GM21528 (cell line): Measurements from ENCODE around the gene CPEB1.
"Not testable (repeated sequence)": the region's sequence is repeated elsewhere in the genome, so short reads cannot be mapped to it uniquely, and the experiment has no call there.

Source experiments
- ATAC-seq: cut with Tn5 transposase; IDR thresholded peaks from one replicate; pipeline ENCODE4 v1.9.1; 2021; ENCODE audit warnings: mild to moderate bottlenecking, moderate library complexity; ENCODE audit not compliant: unreplicated experiment, low FRiP score

The CPEB1 gene

GRCh38 chr15:82532383-82532990, 114.7 kb downstream of the CPEB1 start:
- ATAC-seq: no peak

DNA sequence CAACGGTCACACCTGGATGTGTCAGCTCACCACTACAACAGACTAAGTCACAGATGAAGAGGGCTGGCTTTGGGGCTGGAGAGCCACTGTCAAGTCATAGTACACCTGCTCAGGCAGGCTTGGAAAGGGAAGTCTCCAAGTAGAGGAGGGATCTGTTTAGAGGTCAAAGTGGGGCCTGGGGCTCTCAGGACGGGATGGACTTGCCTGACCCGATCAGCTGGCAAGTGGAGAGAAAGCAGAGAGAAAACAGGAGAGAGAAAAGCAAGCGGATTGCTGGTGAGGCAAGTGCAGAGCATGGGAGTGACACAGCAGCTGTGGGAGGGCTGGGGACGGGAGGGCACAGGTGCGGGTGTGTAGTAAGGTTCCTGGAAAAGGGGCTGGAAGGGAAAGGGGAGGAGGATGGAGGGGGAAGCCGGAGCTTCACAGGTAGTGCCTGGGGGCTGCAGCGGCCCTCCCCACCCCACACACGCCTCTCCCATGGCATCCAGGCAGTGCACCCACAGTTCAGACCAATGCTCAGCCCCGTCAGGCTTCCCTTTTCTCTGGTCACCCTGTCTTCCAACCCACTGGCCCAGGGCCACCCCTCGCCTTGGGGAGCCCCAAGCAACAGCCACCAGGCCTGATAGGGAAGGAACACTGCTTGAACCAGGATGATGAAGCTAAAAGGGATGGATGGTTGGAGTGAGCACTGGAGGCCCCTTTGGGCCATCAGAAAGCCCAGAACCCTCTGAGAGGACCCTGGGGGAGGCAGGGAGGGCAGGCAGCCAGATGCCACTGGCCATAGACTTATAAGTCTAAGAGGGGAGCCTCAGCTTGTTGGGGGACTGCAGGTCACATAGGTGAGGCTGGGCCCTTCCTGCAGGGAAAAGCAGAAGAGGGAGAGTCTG, 115.4 kb downstream of the CPEB1 start:
- ATAC-seq: no peak

GRCh38 chr15:82530606-82531379, 116.4 kb downstream of the CPEB1 start:
- peak; percentile 84 for ATAC-seq

GRCh38 chr15:82530006-82530405, 117.2 kb downstream of the CPEB1 start:
- no peak for ATAC-seq

DNA sequence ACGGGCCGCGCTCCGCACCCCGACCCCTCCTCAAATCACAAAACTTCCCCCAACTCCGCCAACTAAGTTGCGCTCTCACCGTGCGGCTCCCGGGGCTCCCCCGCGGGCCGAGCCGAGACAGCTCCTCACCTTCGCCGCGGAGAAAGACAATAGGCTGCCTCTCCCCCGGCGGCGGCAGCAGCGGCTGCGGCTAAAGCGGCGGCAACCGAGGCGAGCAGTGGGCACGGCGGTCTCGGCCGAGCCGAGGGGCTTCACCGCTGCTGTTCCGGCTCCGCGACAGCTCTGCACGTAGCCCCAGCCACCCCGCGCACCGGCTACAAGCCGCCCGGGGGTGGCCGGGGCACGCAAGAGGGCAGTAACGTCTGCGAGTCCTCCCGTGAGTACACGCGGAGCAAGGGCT, 133.6 kb downstream of the CPEB1 start:
- ATAC-seq: not testable (repeated sequence)

- ATAC-seq: not testable (repeated sequence)
These were observed 139.5 kb downstream of the CPEB1 start for GRCh38 chr15:82507693-82508092.

DNA sequence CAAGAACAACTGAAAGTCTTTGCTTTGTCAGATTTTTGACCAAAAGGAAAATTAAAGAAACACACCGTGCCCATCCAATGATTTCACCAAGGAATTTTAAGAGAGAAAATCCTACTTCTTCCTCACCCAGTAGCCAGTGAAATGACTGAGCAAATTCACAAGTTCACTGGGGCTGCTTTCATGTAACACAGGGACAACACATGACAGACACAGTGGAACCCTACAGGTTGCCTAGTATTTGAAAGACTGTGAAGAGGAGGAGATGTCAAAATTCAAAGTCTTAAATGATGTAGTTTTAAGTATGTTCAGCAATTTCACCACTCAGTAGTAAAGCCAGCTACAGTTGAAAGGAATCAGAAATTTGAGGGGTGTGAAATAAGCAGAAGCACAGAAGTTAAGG, 140.1 kb downstream of the CPEB1 start:
- not testable (repeated sequence) for ATAC-seq

- not testable (repeated sequence) for ATAC-seq
These were observed 141.3 kb downstream of the CPEB1 start for GRCh38 chr15:82505842-82506241.

DNA sequence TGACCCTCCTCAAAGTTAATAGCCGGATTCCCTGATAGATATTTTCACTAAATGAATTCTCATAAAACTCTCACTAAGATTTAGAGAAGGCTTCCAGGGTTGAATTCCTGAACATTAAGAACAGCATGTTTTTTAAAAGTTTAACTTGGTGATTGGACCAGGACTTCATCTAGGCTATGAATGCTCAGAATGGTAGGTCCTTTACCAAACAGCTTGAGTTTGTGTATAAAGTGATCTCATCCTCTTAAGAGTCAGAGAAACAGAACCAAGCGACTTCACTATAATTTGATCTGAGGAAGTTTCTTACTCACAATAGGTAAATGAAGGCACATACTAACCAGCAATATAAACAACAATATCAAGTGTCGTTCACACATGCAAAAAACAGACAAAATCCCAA, 143.1 kb downstream of the CPEB1 start:
- ATAC-seq: not testable (repeated sequence)

GRCh38 chr15:82502700-82503339, 144.3 kb downstream of the CPEB1 start:
- ATAC-seq: not testable (repeated sequence)

DNA sequence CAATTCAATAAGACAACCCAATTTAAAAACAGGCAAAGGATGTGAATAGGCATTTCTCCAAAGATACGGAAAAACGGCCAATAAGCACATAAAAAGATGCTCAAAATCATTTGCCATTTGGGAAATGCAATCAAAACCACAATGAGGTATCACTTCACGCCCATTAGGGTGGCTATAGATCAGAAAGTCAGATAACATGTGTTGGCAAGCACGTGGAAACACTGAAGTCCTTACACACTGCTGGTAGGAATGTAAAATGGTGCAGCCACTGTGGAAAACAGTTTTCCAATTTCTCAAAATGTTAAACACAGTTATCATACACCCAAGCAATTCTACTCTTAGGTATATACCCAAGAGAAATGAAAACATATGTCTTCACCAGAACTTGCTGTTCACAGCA, 146.4 kb downstream of the CPEB1 start:
- not testable (repeated sequence) for ATAC-seq

DNA sequence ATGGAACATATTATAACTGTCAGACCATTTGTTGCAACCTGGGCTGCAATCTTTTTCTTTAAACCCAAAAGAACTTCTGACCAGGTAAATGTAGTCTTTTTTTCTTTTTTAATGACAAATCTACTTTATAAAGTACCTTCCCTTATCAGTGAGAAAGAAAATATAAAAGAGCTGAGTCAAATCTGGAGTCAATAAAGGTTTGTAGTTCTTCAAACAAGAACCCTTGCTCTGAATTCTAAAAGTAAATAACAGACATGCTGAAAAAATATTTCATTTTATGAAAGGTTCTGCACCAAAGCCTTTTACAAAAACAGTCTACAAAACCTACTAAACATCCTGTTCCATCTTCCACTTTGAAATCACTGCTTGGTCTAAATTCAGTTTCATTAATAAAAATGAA, 149.2 kb downstream of the CPEB1 start:
- ATAC-seq: not testable (repeated sequence)
